ENCODE data around the gene ST6GALNAC4.
A peak's percentile ranks its signal among the peaks of the same experiment; 100 is the strongest.
"Not testable (repeated sequence)": the region's sequence is repeated elsewhere in the genome, so short reads cannot be mapped to it uniquely, and the experiment has no call there.

ST6GALNAC4 gene

DNA sequence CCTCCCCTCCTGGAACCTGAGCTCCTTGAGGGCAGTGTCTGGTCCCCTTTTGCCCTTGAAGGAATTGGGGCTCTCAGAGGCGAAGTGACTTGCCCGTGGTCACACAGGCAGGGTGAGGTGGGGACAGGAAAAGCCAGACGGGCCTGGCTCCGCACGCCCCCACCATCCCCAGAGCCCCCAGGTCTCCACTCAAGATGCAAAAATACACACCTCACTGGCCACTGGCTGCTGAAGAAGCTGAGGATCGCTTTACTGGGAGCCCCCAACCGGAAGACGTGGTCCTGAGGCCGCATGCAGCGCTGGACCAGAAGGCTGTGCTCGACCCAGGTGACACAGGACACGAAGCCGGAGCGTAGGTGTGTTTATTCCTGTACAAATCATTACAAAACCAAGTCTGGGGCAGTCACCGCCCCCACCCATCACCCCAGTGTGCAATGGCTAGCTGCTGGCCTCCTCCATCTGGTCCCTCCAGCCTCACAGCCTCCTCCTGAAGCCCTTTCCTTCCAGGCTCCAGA, 31.8 kb downstream of the ST6GALNAC4 start:
- DNase-seq: no peak

DNA sequence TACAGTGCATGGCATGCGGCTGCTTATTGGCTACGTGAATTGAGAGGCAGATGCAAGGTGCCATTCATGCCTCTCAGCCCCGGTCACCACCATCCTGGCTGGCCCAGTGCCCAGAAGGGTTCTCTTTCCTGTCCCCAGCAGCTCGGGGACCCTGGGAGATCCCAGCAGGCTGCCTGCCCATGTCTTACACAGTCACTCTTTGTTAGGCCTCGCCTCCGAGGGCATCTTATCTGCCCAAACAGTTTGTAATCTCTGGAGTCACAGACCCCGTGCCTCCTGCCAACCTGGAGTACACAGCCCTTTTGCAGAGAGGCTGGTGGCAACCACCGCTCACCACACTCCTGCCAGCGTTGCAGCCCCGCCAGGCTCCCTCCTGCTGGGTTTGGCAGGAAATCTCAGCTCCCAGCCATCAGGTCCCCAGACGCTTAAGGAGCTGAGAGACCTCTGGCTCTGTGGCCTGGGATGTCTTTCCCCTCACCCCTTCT, 32.4 kb downstream of the ST6GALNAC4 start:
- no peak for DNase-seq

DNA sequence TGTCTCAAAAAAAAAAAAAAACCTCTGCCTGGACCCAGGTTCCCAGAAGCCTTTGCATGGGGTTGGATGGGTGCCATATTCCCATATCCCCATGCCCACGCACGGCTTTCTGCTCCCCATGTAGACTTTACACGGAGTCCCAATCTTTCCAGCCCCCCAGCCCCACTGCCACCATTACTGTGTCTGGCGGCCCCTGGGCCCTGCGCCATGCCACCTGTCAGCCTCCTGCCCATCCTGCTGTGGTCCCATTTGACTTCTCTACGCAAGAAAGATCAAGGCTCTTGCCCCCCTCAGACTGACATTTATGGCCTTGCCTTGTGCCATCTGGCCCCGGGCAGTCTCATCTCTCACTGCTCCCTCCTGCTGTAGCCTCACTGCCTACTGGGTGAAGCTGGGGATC, 32.9 kb downstream of the ST6GALNAC4 start:
- no peak for DNase-seq

DNA sequence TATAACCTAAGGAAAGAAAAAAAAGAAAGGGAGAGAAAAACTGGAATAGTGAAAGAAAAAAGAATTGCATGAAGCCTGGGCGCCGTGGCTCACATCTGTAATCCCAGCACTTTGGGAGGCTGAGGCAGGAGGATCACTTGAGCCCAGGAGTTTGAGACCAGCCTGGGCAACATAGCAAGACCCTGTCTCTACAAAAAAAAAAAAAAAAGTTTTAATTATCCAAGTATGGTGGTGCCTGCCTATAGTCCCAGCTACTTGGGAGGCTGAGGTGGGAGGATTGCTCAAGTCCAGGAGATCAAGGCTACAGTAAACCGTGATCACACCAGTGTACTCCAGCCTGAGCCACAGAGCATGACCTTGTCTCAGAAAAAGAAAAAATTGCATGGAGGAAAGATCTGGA, 35.1 kb downstream of the ST6GALNAC4 start:
- not testable (repeated sequence) for DNase-seq

DNA sequence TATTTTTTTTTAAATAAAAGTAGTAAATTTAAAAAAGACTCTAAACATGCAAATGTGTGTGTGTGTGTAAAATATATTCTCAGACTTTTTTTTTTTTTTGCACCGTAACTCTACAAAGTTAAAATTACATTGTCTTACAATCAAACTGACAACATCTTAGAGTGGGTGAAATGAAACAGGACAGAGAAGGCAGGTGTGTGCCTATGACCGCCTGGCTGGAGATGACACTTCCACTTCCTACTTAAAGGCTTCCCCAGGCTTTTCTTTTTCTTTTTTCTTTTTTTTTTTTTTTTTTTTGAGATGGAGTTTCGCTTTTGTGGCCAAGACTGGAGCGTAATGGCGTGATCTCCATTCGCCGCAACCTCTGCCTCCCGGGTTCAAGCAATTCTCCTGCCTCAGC, 36.7 kb downstream of the ST6GALNAC4 start:
- DNase-seq: no peak

DNA sequence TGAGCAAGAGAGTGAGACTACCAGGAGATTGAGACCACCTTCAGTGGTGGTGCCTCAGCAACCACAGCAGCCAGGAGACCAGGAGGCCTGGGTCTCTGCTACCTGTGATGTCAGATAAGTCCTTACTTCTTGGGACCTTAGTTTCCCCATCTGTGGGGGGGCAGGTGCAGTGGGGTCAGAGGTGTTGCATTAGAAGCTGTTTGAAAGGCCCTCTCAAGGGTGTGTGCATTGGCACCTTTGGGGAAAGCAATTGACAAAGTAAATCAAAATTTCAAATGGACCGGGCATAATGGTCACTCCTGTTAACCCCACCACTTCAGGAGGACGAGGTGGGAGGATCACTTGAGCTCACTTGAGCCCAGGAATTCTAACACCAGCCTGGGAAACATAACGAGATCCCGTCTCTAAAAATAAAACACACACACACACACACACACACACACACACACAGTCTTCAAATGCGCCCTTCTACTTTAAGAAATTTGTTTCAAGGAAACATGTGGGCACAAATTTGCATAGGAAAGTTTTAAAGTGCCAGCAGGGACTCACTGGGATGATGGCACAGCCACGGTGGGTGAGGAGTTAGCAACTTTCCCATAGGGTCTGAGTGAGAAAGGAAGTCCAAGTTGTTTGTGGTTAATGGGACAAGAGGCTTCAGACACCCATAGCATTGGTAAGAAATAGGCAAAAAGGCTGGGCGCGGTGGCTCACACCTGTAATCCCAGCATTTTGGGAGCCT, 38.0 kb downstream of the ST6GALNAC4 start:
- DNase-seq: no peak

DNA sequence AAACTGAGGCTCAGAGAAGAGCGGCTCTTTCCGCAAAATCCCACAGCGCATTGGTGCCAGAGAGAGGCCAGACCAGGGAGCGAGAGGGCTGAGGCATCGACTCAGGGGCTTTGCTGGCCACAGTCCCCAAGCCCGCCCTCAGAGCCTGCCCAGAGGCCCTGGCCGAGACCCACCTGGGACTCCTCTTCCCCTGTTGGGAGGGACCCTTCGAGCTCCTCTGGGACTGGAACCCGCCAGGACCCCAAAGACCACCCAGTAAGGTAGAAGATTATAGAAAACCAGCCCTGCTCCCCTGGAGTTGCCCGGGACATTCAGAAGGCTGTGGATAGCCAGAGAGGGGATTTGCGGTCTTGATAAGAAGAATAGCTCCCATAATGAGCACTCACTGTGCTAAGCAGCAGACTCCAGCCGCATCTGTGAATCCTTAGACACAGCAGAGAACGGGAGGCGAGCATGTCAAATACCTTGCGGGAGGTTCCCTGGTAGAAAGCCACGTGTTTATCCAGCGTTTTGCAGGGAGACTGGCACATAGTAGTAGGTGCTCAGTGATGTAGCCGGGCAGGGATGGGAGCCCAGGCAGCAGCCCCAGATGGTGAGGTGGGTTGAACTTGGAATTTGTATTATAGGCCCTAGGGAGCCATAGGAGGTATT, 38.7 kb downstream of the ST6GALNAC4 start:
- no peak for DNase-seq

DNA sequence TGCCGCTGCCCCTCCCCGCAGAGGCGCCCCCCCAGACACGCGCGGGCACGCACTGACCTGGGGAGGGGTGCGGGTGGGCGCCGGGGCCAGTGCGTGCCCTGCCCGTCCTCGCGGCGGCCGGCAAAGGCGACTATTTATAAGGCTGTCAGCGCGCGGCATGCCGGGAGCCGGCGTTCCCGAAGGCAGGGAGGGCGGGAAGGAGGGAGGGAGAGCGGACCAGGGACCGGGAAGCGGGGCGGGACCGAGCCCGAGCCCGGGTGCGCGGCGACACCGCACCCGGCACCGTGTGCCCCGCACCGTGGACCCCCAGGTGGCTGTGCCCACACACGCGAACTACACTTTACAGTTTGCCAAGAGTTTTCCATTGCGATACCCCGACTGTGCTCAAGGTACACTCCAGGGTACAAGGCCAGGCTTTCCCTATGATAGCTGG, 39.3 kb downstream of the ST6GALNAC4 start, which contains the start of gene AK1:
Gene AK1 (minus strand): TSS at position 110 of the 433 bp plus-strand sequence. CDS start 3,058 bp downstream, outside the sequence.
- no peak for DNase-seq

DNA sequence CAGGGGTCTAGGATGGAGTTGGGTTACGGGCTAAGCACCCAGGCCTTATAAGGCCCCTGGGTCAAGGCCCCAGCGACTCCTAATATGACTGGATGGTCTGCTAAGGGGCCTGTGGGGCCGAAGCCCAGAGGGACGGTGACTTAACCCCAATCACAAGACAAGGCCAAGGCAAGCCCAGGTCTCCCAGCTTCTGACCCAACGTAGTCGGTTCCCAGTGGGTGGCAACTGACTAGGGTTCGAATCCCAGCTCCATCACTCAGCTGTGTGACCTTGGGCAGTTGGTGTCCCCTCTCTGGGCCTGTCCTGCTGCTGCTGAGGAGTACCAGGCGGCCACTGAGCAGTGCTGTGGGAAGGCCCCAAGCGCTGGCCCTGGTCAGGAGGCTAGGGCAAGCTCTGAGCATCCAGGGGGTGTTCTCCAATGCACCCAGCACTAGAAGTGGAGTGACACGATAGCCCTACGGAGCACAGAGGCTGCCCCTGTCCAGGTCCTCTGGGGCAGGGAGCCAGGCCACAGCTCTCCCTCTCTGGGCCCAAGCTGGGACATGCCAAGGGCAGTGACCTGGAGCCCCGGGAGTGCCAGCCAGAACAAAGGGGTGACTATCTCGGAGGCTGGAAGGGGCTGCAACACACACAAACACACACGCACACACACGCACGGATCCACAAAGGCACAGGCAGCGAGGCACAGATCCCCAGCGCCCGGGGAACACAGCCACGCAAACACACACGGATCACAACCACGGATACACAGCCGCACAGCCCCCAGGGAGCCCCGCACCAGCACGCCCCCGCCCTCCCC, 39.9 kb downstream of the ST6GALNAC4 start:
- DNase-seq: no peak

DNA sequence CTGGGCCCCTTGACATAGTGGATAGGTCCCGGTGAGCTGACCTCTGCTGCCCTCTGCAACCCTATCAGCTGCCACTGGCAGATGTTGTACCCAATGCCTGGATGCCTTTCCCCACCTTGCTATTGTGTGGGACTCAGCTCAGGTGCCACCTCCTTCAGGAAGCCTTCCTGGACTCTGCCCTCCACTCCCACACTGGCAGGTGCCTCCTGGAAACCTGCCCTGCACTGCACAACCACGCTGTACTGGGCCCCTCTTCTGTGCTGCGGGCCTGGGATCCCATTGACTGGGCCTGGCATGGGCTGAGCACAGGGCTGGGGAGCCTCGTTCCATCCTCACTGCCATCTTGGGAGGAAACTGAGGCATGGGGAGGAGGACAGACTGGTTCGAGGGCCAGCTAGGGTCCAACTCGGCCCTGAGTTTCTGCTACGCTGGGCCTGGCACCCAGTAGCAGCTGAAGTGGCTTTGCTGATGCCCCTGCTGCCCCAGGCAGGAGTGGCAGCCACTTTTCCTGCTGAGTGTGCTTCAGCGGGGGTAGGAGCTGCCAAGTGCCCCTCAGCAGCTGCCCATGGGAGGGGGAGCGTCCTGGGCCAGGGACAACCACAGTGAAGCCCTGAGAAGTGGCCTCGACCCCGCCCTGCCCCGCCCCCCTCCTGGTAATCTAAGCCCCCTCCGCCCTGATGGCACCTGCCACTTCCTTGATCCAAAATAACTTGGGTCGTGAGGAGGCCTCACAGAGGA, 40.6 kb downstream of the ST6GALNAC4 start:
- no peak for DNase-seq

DNA sequence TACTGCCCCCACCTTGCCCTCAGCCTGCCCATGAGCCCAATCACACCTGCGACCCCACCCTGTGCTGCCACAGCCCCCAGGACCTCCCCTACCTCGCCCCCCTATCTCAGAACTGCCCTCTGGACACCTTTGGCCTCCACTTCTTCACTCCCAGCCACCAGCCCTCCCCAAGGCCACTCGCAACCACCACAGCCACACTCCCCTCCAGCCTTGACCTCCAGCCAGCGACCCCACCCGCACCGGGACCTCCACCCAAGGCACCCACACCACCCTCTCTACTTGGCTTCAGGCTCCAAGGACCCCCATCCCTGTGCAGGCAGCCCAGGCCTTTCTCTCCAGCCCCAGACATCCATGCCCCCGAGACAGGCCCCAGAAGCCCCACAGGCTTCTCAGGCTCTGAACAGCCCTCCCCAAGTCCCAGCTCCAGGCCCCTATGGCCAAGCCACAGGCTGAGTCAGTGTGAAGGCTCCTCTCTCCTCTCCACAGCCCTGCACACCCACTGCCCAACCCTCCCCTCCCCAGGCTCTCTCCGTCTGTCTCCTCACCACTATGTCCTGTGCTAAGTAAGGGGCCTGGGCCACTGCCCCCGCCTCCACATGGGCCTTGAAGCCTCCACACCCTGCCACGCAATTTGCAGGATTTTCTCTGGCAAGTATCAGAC, 41.4 kb downstream of the ST6GALNAC4 start:
- DNase-seq: no peak

DNA sequence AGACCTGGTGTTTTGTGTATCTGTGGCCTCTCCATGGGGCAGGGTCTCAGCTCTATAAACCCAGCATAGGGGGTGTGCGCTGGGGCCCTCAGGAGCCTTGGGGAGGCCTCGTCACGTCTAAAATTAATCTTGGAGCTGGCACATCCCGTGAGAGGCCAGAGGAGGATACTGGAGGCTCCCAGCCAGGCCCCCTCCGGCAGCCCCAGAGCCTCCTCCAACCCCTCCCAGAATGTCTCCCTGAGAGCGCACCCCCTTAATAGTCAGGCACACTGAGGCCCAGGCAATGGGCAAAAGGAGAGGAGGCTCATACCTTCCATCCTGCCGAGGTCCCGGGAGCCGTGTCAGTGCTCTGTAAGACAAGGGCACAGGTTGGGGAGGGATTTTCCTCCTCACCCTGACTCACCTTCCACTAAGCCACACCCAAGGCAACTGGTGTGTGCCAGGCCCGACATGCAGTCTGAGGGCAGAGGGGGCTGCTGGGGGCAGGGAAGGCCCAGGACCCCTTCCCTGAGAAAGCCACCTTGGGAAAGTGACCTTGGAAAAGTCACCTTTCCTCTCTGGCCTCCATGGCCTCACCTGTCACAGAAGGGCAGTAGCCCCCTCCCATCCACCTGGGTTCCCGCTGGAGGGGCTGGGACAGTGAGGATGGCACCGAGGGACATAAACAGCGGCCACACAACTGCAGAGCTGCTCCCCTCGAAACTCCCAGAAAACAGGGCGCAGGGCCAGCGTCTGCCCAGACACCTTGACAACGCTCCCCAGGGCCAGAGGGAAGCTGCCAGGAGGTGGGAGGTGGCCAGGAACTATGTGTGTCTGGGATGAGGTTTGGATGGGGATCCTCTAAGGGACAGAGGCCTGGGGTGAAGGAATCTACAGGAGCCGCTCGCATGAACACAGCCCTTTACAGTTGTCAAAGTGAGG, 42.3 kb downstream of the ST6GALNAC4 start:
- DNase-seq: no peak

DNA sequence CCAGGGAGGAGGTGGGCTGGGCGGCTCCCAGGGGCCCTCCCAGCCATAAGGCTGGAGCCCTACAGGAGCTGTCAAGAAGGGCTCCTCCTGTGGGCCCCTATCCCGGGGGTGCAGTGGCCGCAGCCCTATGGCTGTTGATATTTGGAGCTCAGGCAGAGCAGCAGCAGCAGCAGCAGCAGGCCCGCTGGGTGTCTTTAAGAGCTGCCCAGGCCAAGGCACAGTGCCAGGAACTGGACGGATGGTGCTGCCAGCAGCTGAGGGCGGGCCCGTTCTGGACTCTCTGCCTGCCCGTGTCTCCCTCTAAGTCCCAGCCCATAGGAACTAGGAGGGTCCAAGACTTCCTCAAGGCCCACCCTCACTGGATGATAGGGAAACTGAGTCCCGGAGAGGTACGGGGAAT, 43.0 kb downstream of the ST6GALNAC4 start:
- no peak for DNase-seq

DNA sequence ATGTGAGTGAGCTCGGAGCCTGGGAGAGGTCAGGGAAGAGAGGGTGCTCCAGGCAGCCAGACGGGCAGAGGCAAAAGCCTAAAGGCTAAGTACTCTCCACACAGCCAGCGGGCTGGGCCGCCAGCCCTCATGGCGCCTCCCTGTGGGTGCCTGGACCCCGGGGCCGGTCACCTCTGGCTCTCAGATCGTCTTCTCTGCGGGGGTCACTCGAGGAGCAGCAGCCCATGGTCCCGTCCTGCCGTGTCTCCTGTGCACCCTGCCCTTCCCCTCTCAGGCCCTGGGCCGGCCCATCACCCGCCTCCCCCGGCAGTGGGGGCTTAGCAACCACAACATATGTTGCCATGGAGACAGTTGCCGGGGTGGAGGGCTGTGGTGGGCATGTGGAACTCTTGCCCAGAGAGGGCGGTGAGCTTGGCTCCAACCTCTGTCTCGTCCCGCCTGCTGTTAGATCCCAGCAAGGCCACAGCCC, 43.6 kb downstream of the ST6GALNAC4 start:
- no peak for DNase-seq

DNA sequence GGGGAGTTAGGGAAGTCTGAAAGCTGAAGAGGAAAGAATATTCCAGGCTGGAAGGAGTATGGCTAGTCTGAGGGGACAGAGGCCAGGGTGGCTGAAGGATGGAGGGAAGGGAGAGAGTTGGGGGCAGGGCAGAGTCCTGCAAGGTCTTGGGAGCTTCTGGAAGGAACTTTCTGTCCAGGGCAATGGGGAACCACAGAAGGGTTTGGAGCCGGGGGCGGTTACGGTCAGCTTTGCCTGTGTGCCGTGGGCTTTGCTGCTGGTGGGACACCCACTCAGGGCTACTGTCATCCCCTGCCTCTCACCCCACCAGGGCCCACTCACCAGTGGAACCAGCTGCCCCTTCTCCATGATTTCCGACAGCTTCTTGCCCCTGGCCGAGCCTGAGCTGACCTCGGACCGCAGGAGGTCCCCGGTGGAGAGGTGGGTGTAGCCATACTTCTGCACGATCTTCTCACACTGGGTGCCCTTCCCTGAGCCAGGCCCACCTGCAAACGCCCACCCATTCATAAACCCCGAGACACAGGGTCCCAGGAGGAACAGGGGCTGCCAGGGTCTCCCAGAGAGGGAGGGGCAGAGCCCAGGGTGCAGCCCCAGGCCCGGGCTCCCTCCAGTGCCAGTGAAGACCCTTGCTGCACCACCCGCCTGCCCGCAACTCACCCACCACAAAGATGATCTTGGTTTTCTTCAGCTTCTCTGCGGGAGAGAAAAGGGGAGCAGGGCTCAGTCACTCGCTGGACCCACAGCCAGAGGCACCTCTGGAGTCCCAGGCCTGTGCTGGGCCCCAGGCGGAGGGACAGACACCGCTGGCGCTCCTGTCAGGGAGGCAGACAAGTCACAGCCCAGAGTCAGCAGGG, 44.2 kb downstream of the ST6GALNAC4 start:
- DNase-seq: no peak

DNA sequence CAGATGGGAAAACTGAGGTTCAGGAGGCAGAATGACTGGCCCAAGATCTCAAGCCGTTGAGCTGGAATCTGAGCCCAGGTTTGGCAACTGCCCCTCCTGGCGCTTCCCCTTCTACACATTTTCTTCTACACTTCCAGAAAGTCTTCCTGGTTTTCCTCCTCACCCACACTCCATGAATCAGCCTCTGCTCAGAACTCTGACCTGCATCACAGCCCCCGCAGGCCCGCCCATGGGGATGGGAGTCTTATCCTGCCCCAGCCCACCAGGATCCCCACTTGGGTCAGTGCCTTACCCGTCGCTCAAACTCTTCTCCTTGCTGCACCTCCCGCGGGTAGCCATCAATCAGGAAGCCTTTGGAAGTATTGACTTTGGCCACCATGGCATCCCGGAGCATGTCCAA, 45.3 kb downstream of the ST6GALNAC4 start:
- DNase-seq: no peak

DNA sequence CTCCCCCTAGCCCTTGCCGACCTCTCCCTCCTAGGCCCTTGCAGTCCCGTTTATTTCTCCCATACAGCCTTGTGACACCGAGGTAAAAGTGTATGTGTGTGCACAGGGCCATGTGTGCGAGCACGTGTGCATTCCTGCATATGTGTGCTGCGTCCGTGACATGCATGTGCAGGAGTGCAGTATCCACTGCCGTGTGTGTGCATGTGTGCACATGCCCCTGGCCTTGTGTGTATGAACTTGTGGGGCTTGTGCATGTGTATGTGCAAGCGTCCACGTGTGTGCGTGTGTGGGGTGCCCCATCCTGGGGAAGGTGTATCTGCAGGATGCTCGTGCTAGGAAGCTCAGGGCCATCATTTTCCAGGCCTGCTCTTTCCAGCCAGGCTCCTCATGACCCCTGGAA, 46.0 kb downstream of the ST6GALNAC4 start:
- DNase-seq: no peak

DNA sequence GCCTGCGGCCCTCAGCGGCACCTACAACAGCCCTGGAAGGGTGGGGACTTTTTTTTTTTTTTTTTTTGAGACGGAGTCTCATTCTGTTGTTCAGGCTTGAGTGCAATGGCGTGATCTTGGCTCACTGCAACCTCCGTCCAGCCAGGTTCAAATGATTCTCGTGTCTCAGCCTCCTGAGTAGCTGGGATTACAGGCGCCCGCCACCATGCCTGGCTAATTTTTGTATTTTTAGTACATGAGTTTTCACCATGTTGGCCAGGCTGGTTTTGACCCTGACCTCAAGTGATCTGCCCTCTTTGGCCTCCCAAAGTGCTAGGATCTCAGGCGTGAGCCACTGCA, 46.7 kb downstream of the ST6GALNAC4 start:
- not testable (repeated sequence) for DNase-seq

DNA sequence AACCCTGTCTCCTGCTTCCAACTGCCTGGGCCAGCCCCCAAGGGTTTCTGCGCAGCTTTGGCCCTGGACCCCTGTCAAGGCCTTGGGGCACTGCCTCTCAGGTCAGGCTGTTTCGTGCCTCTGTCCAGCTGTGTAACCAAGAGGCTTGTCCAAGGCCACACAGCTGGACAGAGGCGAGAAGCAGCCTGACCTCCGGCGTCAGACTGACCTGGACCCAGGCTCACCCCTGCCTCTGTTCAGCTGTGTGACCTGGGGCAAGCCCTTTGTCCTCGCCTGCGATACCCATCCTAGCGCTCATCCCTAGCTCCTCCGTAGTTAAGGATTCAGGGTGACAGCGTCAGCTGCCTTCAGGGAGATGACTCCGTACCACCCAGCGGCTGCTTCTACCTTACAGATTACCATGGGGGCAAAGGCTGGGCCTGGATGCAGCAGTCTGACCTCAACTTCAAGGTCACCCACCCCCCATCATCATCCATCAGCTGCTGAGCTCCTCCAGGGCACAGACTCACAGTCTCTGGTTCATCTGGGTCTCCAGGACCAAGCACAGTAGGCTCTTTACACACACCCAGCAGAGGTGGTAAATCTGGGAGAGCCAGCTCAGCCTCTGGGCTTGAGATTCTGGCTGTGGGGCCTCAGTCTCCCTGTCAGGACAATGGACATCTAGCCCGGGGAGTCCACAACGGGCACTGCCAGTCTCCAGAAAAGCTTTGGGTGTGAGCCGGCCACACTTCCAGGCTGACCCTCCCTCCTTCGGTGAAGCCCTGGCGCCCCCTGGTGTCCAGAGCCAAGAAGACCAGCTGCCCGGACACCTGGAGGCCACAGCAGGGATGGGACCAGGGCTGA, 47.3 kb downstream of the ST6GALNAC4 start:
- DNase-seq: peak; percentile 40 to 43

All from Kasumi-1 (cell line).